ENCODE results near the gene DENND1C.
"Not testable (repeated sequence)": the region's sequence is repeated elsewhere in the genome, so short reads cannot be mapped to it uniquely, and the experiment has no call there.

The DENND1C gene

DNA sequence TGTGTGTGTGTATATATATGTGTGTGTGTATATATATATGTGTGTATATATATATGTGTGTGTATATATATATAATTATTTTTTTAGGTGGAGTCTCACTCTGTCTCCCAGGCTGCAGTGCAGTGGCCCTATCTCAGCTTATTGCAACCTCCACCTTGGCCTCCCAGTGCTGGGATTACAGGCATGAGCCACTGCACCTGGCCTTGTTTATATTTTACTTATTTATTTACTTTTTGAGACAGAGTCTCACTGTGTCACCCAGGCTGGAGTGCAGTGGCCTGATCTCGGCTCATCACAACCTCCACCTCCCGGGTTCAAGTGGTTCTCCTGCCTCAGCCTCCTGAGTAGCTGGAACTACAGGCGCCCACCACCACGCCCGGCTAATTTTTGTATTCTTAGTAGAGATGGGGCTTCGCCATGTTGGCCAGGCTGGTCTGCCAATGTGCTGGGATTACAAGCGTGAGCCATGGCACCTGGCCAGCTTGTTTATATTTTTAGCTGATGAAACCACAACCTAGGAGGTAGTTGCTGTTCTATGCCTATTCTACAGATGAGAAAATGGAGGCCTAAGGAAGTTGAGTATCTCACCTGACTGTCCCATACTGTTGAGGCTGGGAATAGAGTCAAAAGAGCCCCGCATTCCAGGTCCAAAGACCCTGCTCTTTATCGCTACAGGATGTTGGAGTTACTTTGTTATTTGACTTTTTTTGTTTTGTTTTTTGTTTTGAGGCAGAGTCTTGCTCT is 26.6 kb upstream of the DENND1C start:
- not testable (repeated sequence) for DNase-seq

DNA sequence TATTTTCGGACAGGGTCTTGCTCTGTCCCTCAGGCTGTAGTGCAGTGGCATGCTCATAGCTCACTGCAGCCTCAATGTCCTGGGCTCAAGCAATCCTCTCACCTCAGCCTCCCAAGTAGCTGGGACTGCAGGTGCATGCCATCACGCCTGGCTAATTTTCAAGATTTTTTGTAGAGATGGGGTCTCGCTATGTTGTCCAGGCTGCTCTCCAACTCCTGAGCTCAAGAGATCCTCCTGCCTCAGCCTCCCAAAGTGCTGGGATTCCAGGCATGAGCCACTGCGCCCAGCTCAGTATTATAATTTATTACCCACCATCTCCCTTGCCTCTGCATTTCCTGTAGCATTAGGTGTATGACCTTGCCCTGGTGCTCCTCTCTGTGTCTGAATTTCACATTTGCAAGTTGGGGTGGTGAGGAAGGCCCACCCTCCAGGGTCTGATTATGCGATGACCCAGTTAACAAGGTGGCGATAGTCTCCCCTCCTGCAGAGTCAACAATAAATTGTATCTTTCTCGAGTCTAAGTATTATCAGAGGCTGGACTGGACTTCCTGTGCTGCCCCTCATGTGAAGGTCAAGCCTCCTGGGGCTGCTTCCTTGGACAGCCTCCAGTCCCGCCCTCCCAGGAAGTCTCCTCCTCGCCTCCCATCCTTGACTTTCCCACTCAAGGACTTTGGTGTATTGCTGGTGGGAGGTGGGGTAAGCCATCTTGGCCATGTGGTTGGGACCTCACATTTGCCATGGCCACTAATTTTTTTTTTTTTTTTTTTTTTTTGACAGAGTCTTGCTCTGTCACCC is 22.0 kb upstream of the DENND1C start:
- DNase-seq: no peak

- no peak for DNase-seq
These were observed 20.4 kb upstream of the DENND1C start, which contains the start of gene TUBB4A for GRCh38 chr19:6501740-6502648. Gene TUBB4A (minus strand): TSS chr19:6502309. CDS start chr19:6502212, 97 bp downstream.

- no peak for DNase-seq
These were observed 19.5 kb upstream of the DENND1C start for GRCh38 chr19:6500837-6501739.

- DNase-seq: no peak
These were observed 17.6 kb upstream of the DENND1C start for GRCh38 chr19:6499052-6499790.

DNA sequence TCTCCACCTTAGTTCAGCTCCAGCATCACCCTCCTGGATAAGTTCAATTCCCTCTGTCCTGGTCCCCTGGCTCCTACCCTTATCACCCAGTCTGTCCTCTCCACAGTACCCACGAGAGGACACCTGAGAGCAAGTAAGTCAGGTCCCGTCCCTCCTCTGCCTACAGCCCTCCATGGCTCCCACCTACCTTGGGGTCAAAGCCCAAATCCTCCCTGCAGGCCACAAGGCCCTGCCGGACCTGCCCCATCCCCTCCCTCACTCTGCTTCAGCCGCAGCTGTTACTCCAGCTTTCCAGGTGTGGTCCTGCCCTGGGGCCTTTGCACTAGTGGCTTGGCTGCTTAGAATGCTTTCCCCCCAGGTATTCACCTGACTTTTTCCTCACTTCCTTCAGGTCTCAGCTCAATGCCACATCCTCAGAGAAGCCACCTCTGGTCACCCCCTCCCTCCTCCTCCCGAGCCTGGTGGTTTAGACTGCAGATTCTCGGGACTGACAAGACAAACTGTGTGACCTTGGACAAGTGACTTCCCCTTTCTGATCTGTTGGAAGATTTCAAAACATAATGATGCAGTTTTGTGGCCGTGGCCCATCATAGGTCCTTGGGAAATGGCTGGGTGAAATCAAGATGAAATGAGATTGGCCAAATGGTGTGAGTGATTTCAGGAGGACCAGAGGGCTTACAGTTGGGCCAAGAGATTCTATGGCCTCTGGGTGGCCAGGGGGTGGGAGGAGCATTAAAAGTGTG is 16.9 kb upstream of the DENND1C start:
- DNase-seq: no peak

GRCh38 chr19:6495947-6496346 is 14.4 kb upstream of the DENND1C start:
- DNase-seq: no peak

DNA sequence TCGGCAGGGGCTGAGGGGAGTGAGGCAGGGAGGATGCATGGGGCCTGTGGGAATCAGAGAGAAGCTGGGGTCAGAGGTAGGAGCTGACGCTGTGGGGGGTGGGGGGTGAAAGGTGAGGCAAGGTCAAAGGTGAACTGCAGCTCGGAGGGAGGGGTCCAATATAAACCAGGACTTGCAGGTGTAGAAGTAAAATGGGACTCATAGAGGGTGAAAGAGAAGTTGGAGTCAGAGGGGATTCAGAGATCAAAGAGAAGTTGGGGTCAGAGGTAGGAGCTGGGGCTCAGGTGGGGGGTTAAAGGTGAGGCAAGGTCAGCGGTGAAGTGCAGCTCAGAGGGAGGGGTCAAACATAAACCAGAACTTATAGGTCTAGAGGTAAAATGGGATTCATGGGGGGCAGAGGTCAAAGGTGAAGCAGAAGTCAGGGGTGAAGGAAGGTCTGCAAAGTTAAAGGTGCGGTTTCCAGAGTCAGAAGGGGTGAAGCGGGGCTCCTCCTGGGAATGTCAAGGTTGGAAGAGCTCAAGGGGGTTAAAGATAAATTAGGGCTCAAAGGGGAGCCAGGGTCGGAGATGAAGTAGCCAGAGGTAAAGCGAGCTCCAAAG is 12.9 kb upstream of the DENND1C start:
- DNase-seq: no peak

DNA sequence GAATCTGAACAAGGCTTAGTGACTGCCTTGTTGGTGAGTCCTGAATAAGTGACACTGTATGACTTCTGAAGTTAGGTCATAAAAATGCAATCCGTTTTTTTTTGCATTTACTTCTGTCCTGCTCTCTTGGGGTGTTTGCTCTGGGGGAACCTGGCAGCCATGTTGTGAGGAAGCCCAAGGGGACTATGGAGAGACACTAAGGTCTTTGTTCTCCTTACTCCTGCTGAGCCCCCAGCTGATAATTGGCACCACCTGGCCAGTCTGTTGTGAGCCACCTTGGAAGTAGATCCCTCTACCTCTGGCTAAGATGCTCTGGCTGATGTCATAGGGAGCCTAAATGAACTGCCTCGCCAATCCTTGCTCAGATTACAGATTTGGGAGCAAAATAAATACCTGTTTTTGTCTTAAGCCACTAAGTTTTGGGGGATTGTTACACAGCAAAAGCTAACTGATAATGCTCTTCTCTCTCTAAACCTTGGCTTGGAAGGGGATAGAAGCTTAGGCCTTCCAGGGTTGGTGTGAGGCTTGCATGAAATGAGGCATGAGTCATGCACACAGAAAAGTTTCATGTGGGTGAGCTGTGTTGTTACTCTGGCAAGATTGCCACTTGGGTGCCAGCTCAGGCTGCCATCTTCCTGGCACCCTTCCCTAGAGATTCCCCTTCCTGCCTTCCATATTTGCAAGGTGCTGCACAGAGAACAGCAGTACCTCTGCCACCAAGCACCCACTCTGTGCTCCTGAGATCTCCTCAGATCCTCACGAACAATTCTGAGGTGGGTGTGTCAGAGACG is 10.4 kb upstream of the DENND1C start:
- no peak for DNase-seq

DNA sequence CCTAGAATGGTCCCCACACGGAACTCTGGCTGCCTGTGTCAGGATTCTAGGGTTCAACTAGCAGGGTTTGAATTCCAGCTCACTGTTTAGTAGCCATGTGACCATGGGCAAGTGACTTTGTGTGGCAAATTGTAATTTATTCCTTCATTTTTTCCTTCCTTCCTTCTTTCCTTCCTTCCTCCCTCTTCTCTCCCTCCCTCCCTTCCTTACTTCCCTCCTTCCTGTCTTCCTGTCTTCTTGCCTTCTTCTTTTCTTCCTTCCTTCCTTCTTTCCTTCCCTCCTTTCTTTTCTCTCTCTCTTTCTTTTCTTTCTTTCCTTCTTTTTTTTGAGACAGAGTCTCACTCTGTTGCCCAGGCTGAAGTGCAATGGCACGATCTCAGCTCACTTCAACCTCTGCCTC is 8.5 kb upstream of the DENND1C start:
- DNase-seq: no peak

GRCh38 chr19:6489278-6490061 is 7.9 kb upstream of the DENND1C start:
- DNase-seq: no peak

- no peak for DNase-seq
These were observed 3.2 kb upstream of the DENND1C start for GRCh38 chr19:6484831-6485230.

DNA sequence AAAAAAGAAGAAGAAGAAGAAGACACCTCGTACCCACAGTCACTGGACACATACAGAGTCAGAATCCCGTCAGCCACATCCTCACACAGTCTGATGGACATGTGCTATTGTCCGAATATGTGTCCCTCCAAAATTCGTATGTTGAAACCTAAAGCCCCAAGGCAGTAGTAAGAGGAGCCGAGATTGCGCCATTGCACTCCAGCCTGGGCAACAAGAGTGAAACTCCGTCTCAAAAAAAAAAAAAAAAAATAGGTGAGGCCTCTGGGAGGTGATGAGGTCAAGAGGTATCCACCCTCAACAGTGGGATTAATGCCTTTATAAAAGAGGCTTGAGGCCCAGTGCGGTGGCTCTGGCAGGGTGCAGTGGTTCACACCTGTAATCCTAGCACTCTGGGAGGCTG is 2.6 kb upstream of the DENND1C start:
- DNase-seq: no peak

DNA sequence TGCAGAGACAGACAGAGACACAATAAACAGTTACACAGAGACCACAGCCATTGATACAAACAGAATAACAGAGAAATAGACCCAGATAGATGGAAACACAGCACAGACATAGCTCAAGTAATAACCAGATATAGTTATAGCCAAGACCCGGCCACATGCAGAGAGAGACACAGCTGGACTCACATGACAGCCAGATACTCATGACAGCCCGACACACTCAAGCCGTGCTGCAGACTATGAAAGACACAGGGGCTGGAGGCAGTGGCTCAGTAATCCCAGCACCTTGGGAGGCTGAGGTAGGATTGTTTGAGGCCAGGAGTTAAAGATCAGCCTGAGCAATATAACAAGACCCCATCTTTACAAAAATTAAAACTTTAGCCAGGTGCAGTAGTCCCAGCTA is 1.6 kb upstream of the DENND1C start:
- DNase-seq: no peak

- DNase-seq: no peak
These were observed 728 bp upstream of the DENND1C start for GRCh38 chr19:6482343-6482686.

- no peak for DNase-seq
These were observed 655 bp downstream of the DENND1C start for GRCh38 chr19:6480848-6481415.

GRCh38 chr19:6479836-6480398 is 1.7 kb downstream of the DENND1C start:
- no peak for DNase-seq

- no peak for DNase-seq
These were observed 2.8 kb downstream of the DENND1C start for GRCh38 chr19:6478815-6479214.

All from NCI-H1436 (cell line).